ENCODE results near the gene MAP2.

MAP2 gene

DNA sequence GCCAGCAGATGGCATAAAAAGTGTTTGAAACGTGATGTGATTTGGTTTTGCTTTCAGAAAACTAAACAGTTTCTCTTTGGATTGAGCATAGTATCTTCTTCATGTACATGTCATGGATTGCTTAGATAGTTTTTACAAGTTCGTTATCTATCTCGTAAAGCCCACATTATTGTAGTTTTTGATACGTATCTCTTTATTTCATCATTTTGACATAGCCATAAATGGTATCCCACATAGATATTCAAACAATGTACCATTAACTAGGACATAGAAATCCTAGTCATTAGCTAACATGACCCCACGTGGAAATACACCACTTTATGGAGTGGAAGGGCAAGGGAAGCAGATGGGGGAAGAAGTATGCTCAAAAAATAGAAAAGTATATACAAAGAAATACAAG lies 93.6 kb downstream of the MAP2 start:
- DNase-seq = no peak
- no peak overlapping the region for H3K27ac ChIP-seq
- no peaks in the 10 kb centered on the region for H3K27me3 ChIP-seq (ENCODE audit: insufficient read depth, low read depth, severe bottlenecking)
- TF ChIP-seq, protein P1, sequence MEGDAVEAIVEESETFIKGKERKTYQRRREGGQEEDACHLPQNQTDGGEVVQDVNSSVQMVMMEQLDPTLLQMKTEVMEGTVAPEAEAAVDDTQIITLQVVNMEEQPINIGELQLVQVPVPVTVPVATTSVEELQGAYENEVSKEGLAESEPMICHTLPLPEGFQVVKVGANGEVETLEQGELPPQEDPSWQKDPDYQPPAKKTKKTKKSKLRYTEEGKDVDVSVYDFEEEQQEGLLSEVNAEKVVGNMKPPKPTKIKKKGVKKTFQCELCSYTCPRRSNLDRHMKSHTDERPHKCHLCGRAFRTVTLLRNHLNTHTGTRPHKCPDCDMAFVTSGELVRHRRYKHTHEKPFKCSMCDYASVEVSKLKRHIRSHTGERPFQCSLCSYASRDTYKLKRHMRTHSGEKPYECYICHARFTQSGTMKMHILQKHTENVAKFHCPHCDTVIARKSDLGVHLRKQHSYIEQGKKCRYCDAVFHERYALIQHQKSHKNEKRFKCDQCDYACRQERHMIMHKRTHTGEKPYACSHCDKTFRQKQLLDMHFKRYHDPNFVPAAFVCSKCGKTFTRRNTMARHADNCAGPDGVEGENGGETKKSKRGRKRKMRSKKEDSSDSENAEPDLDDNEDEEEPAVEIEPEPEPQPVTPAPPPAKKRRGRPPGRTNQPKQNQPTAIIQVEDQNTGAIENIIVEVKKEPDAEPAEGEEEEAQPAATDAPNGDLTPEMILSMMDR (IDR thresholded peaks at IDR 0.05; ENCODE audit: low read depth, low read length) = no peak
- no peak overlapping the region for H3K4me3 ChIP-seq (ENCODE audit: low read depth, low read length)
- no peaks in the 10 kb centered on the region for H3K9me3 ChIP-seq (ENCODE audit: severe bottlenecking)
- no peaks in the 10 kb centered on the region for H3K36me3 ChIP-seq

DNA sequence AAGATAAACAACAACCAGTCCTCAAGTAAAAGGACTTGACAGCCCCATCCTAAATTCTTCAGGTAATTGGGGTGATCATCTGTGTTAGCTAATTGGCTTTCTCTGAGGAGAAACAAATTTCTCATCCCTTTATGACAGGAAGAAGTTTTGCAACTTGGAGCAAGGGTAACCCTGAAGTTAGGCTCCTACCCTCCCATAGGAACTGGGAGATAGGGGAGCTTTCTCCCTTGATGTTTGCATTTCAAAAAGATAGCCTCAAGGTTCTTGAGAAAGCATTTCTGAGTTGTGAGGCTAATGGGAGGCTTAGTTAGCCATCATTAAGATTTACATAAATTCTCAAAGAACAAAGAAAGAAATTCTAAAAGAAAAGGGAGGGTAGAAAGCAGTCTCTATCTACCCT lies 95.4 kb downstream of the MAP2 start:
- DNase-seq = no peak
- H3K36me3 ChIP-seq = no peaks in the 10 kb centered on the region
- TF ChIP-seq, protein P1 (IDR thresholded peaks at IDR 0.05; ENCODE audit: low read depth, low read length) = no peak
- H3K9me3 ChIP-seq (ENCODE audit: severe bottlenecking) = no peaks in the 10 kb centered on the region
- no peak overlapping the region for H3K4me3 ChIP-seq (ENCODE audit: low read depth, low read length)
- H3K27ac ChIP-seq = peak overlapping the region; percentile 8; the same call in 1 of the 2 replicates
- H3K27me3 ChIP-seq (ENCODE audit: insufficient read depth, low read depth, severe bottlenecking) = no peaks in the 10 kb centered on the region

DNA sequence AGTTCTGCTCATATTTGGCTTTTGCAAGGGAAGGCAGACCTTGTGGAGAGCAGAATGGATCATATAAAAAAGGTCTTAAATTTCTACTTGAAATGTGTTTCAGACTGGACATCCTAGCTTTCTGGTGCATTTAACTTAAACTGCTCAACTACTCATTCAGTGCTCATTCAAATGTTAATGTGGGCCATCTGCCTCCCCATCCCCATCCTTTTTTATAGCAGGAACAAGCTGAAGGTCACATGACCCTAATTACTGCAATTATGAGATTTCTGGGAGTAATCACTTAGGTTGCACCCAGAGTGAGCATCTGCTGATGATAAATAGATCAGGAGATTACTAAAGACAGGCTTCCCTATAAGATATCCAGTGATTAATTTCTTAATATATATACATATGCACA lies 96.1 kb downstream of the MAP2 start:
- Histone ChIP-seq H3K27me3 (ENCODE audit: insufficient read depth, low read depth, severe bottlenecking) (no peaks in the 10 kb centered on the region), H3K36me3 (no peaks in the 10 kb centered on the region)

DNA sequence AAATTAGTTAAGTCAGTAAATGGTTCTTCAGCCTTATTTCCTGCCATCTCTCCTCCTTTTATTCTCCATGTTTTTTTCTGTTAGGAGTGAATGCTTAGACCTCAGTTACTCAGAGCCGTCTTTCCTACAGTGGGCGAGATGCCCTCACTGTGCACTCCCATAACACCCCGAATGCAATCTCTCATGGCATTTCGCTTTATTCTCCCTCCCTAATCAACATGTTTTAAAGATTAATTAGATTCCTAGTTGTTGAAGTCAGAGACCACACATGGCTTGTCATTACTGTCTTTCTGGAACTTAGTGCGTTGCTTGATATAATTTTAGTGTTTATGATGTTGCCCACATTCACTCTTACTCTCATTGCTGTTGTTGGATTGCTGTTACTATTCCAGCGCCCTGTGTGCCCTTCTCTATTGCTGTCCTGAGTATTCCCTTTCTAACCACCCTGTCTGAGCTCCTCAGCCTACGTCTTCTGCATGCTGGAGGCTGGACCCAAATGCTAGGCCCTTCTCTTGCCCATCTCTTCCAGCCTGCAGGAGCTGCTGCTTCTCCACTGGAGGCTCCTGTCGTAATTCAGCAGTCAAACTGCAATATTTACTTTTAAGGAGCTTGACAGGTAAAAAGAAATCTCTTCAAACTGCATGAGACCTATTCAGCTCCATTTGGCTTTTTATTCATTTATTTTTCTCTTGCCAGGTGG lies 99.3 kb downstream of the MAP2 start:
- H3K4me3 ChIP-seq (ENCODE audit: low read depth, low read length) = no peak overlapping the region
- no peak for DNase-seq
- no peak overlapping the region for H3K27ac ChIP-seq
- H3K27me3 ChIP-seq (ENCODE audit: insufficient read depth, low read depth, severe bottlenecking) = no peaks in the 10 kb centered on the region
- TF ChIP-seq, protein P1 (IDR thresholded peaks at IDR 0.05; ENCODE audit: low read depth, low read length) = no peak
- no peaks in the 10 kb centered on the region for H3K36me3 ChIP-seq
- H3K9me3 ChIP-seq (ENCODE audit: severe bottlenecking) = no peaks in the 10 kb centered on the region

More for the DNA sequence above, 96.1 kb downstream of the MAP2 start:
- peak overlapping the region; percentile 8; the same call in 1 of the 2 replicates for H3K27ac ChIP-seq
- no peak overlapping the region for H3K4me3 ChIP-seq (ENCODE audit: low read depth, low read length)
- DNase-seq = peak; percentile 53
- H3K9me3 ChIP-seq (ENCODE audit: severe bottlenecking) = no peaks in the 10 kb centered on the region
- TF ChIP-seq, protein P1 (IDR thresholded peaks at IDR 0.05; ENCODE audit: low read depth, low read length) = no peak

DNA sequence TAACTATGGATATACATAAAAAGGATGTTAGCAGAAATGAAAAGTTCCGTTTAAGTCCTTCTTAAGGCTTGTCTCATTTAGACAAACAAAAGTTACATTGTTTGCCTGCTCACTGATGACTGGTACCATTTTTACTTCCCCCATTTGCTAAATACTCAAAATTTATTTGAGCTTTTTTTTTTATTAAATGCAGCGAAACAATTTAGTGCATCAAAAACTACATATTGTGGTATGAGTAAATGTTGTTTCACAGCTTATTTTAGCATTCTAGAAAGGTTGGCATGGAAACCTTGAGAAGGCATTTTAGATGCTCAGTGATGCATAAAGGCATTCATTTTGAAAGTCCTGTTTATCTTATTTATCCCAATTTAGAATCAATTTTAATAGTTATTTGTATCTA lies 100.0 kb downstream of the MAP2 start:
- Histone ChIP-seq H3K36me3 (no peaks in the 10 kb centered on the region), H3K9me3 (ENCODE audit: severe bottlenecking) (no peaks in the 10 kb centered on the region), H3K27ac (no peak overlapping the region), H3K27me3 (ENCODE audit: insufficient read depth, low read depth, severe bottlenecking) (no peaks in the 10 kb centered on the region), H3K4me3 (ENCODE audit: low read depth, low read length) (no peak overlapping the region)
- TF ChIP-seq, protein P1 (IDR thresholded peaks at IDR 0.05; ENCODE audit: low read depth, low read length) = no peak
- no peak for DNase-seq

DNA sequence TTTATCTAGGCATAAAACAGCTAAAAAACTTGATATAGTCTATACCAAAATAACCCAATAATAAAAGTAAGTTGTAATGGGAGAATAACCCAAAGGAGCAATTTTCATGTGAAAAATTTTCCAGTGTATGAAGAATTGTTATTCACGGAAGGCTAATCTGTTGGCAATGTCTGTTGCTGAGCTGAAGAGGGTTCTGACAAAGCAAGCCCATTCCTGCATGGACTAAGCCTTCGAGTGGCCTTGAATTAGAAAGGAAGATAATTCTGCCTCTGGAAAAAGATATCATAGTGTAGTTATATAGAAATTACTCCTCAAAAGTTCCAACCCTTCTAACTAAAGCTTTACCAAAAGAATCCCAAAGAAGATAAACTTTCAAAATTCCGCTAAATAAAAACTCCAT lies 101.5 kb downstream of the MAP2 start:
- H3K9me3 ChIP-seq (ENCODE audit: severe bottlenecking) = no peaks in the 10 kb centered on the region
- no peak for DNase-seq
- no peak overlapping the region for H3K4me3 ChIP-seq (ENCODE audit: low read depth, low read length)
- H3K27ac ChIP-seq = no peak overlapping the region
- no peaks in the 10 kb centered on the region for H3K36me3 ChIP-seq
- no peaks in the 10 kb centered on the region for H3K27me3 ChIP-seq (ENCODE audit: insufficient read depth, low read depth, severe bottlenecking)
- TF ChIP-seq, protein P1 (IDR thresholded peaks at IDR 0.05; ENCODE audit: low read depth, low read length) = no peak
